K562 (cell line): ENCODE measurements around the gene ROR2. TPM values are rescaled to one million over a fixed set of nuclear protein-coding genes. Genes with fewer than 3 reads are reported as not detected.

Experiments
- BACH1 ChIP-seq: fragments of 200-800 bp; sonication (Bioruptor generic); IDR thresholded peaks from 2 replicates; pipeline ENCODE4 v1.6.1; 2016; ENCODE audit warnings: missing genetic modification characterization, missing compliant biosample characterization
- CBFA2T2 ChIP-seq: fragments of 450-650 bp; conservative IDR thresholded peaks from 2 replicates; pipeline ENCODE4 v1.6.1; 2017; ENCODE audit warnings: mild to moderate bottlenecking
- E2F3 ChIP-seq: fragments of 250-450 bp; sonication (Bioruptor Pico); IDR thresholded peaks from 2 replicates; pipeline ENCODE4 v1.4.0; 2020; ENCODE audit warnings: mild to moderate bottlenecking
- ILF3 ChIP-seq: fragments of 450-650 bp; IDR thresholded peaks from 2 replicates; pipeline ENCODE4 v1.6.1; 2018; ENCODE audit warnings: antibody characterized with exemption, mild to moderate bottlenecking, moderate library complexity, borderline replicate concordance
- KLF16 ChIP-seq: IDR thresholded peaks from 2 replicates; pipeline ENCODE4 v1.6.1; 2016; ENCODE audit warnings: antibody characterized with exemption
- MCM2 ChIP-seq: fragments of 450-650 bp; IDR thresholded peaks from 2 replicates; pipeline ENCODE4 v1.6.1; 2017; ENCODE audit warnings: low read depth, mild to moderate bottlenecking
- RCOR1 ChIP-seq, 2 experiments: IDR thresholded peaks; 2 replicates each; pipeline ENCODE4 v1.6.1; 2012; ENCODE audit warnings: low read depth in 2 of 2, low read length in 2 of 2, borderline replicate concordance in 1 of 2, improper control_type of control experiment in 1 of 2
- SMARCE1 ChIP-seq: fragments of 450-650 bp; IDR thresholded peaks from 2 replicates; pipeline ENCODE4 v1.7.1; 2016; ENCODE audit warnings: mild to moderate bottlenecking
- TAF1 ChIP-seq: IDR thresholded peaks from 2 replicates; pipeline ENCODE4 v1.6.1; 2011; ENCODE audit warnings: mild to moderate bottlenecking, low read length, moderate library complexity; ENCODE audit not compliant: insufficient read depth, control insufficient read depth, severe bottlenecking; ENCODE audit errors: extremely low read depth
- TCF3 ChIP-seq: sonication (generic); formaldehyde crosslinking; IDR thresholded peaks from 2 replicates; pipeline ENCODE4 v1.4.0; 2020; ENCODE audit warnings: mild to moderate bottlenecking, missing genetic modification reagents
- TEAD1 ChIP-seq, 2 experiments: fragments of 450-650 bp in 1 of 2; sonication (generic) in 1 of 2; formaldehyde crosslinking; IDR thresholded peaks; 2 replicates each; pipeline versions ENCODE4 v1.4.0 to v1.8.0; 2020 to 2022; ENCODE audit warnings: mild to moderate bottlenecking in 2 of 2, missing genetic modification reagents in 1 of 2
- TRIM28 ChIP-seq: fragments of 450-650 bp; IDR thresholded peaks from 2 replicates; pipeline ENCODE4 v1.6.1; 2017
- ZBTB17 ChIP-seq: fragments of 450-650 bp; formaldehyde crosslinking; IDR thresholded peaks from 2 replicates; pipeline ENCODE4 v1.4.0; 2020; ENCODE audit warnings: mild to moderate bottlenecking
- ZNF175 ChIP-seq: fragments of 200-800 bp; sonication (Bioruptor generic); IDR thresholded peaks from 2 replicates; pipeline ENCODE4 v1.6.1; 2016; ENCODE audit warnings: low read depth, mild to moderate bottlenecking, missing genetic modification characterization, missing compliant biosample characterization
- polyA plus RNA-seq, 8 experiments: library from polyadenylated mRNA; depleted of rRNA in 4 of 8; stranded (reverse) in 5 of 8; unstranded in 3 of 8; fragments of >200 nt; fragmentation: Nextera tagmentation in 2 of 8; fragmentation: Illumina TruSeq in 1 of 8; extraction: Ambion mirVana in 2 of 8; extraction: Trizol in 1 of 8; gene quantifications; 2 replicates each; pipeline versions ENCODE4 v1.2.1 to v1.2.3, GENCODE V29; 2011 to 2014; ENCODE audit warnings: inconsistent platforms in 1 of 8, missing spikeins in 1 of 8
- total RNA-seq, 7 experiments: library from RNA; depleted of rRNA in 6 of 7; stranded (reverse); fragments of >200 nt in 6 of 7; fragmentation: Illumina TruSeq in 2 of 7; extraction: Trizol in 2 of 7; gene quantifications; 2 replicates each; pipeline versions ENCODE4 v1.2.1 to v1.2.3, GENCODE V29; 2011 to 2021; ENCODE audit warnings: low replicate concordance in 1 of 7
- TF ChIP-seq, protein P1 (sequence below), 2 experiments: fragments of 450-650 bp; formaldehyde crosslinking in 1 of 2; IDR thresholded peaks; 2 replicates each; pipeline versions ENCODE4 v1.4.0 to v1.6.1; 2014 to 2020; ENCODE audit warnings: mild to moderate bottlenecking in 2 of 2, borderline replicate concordance in 1 of 2, low read depth in 1 of 2
- TF ChIP-seq, protein P2 (sequence below): sonication (generic); formaldehyde crosslinking; IDR thresholded peaks from 2 replicates; pipeline ENCODE4 v1.8.1; 2023; ENCODE audit warnings: mild to moderate bottlenecking, missing genetic modification reagents

ROR2 gene
- total and polyA plus RNA-seq, 9 of the 15 experiments (the other 6 are each of a cell fraction or from before 2014, with no cell fraction given) = 5.6 to 33.8 (median 15.3) TPM

DNA sequence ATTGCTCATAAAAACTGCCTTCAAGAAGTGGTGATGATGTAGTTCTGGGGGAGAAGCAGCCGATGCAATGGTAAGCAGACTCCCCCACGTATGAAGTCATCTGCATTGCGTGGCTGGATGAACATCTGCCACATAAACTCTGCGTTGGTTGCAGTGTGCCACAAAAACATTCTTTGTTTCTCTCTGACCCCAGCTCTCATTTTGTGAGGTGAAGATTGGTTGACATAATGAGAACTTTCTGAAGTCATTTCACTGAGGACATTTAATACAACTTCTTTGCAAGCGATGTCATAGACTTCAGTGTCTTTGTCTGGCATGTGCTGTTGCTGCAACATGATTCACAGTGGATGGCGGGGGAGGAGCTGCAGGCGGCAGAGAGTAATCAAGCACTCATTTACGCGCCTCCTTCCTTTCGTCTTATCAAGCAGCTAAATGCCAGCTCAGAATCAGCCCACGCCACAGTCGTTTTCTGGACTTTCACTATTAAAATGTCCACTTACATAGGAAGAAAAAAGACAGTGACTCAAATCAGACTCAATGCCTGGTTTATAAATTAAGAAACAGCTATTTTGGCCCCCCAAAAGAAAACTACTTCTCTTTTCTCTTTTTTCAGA lies 434.8 kb downstream of the ROR2 start (continued):
- TF ChIP-seq, protein P1, sequence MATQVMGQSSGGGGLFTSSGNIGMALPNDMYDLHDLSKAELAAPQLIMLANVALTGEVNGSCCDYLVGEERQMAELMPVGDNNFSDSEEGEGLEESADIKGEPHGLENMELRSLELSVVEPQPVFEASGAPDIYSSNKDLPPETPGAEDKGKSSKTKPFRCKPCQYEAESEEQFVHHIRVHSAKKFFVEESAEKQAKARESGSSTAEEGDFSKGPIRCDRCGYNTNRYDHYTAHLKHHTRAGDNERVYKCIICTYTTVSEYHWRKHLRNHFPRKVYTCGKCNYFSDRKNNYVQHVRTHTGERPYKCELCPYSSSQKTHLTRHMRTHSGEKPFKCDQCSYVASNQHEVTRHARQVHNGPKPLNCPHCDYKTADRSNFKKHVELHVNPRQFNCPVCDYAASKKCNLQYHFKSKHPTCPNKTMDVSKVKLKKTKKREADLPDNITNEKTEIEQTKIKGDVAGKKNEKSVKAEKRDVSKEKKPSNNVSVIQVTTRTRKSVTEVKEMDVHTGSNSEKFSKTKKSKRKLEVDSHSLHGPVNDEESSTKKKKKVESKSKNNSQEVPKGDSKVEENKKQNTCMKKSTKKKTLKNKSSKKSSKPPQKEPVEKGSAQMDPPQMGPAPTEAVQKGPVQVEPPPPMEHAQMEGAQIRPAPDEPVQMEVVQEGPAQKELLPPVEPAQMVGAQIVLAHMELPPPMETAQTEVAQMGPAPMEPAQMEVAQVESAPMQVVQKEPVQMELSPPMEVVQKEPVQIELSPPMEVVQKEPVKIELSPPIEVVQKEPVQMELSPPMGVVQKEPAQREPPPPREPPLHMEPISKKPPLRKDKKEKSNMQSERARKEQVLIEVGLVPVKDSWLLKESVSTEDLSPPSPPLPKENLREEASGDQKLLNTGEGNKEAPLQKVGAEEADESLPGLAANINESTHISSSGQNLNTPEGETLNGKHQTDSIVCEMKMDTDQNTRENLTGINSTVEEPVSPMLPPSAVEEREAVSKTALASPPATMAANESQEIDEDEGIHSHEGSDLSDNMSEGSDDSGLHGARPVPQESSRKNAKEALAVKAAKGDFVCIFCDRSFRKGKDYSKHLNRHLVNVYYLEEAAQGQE (IDR thresholded peaks at IDR 0.05; ENCODE audit: borderline replicate concordance) = no peak
- TF ChIP-seq, protein P1 (CRISPR knock-in tag; IDR thresholded peaks at IDR 0.05; ENCODE audit: low read depth) = 0 out of 2 replicates have a peak, but pooled peaks have one; percentile 31
- peak; percentile 18; the same call in 1 of the 2 replicates for TF ChIP-seq TRIM28
- TF ChIP-seq E2F3 (CRISPR knock-in tag) = no peak
- TF ChIP-seq, protein P2, sequence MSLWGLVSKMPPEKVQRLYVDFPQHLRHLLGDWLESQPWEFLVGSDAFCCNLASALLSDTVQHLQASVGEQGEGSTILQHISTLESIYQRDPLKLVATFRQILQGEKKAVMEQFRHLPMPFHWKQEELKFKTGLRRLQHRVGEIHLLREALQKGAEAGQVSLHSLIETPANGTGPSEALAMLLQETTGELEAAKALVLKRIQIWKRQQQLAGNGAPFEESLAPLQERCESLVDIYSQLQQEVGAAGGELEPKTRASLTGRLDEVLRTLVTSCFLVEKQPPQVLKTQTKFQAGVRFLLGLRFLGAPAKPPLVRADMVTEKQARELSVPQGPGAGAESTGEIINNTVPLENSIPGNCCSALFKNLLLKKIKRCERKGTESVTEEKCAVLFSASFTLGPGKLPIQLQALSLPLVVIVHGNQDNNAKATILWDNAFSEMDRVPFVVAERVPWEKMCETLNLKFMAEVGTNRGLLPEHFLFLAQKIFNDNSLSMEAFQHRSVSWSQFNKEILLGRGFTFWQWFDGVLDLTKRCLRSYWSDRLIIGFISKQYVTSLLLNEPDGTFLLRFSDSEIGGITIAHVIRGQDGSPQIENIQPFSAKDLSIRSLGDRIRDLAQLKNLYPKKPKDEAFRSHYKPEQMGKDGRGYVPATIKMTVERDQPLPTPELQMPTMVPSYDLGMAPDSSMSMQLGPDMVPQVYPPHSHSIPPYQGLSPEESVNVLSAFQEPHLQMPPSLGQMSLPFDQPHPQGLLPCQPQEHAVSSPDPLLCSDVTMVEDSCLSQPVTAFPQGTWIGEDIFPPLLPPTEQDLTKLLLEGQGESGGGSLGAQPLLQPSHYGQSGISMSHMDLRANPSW = no peak
- TF ChIP-seq ILF3 = no peak
- peak; percentile 39 for TF ChIP-seq KLF16
- 0 out of 2 replicates have a peak, but pooled peaks have one; percentile 33 for TF ChIP-seq ZNF175 (CRISPR knock-in tag)
- TF ChIP-seq RCOR1 (IDR thresholded peaks at IDR 0.05; ENCODE audit: borderline replicate concordance in 1 of 2, low read depth in 2 of 2, low read length in 2 of 2) = 0 out of 4 replicates have a peak, but pooled peaks of 1 of the 2 experiments have one; percentile 2
- peak; percentile 49 for TF ChIP-seq TCF3 (CRISPR knock-in tag)
- 0 out of 2 replicates have a peak, but pooled peaks have one; percentile 50 for TF ChIP-seq ZBTB17
- TF ChIP-seq TAF1 = peak; percentile 22
- TF ChIP-seq CBFA2T2 = peak; percentile 48; the same call in 1 of the 2 replicates
- no peak for TF ChIP-seq MCM2
- peak; percentile 80 for TF ChIP-seq SMARCE1
- TF ChIP-seq BACH1 (tag) = peak; percentile 61; the same call in 1 of the 2 replicates
- 0 out of 4 replicates have a peak, but pooled peaks of 1 of the 2 experiments have one; percentile 43 for TF ChIP-seq TEAD1 (CRISPR knock-in tag; IDR thresholded peaks at IDR 0.05)
